ENCODE measurements around the gene FTH1. TPM values are rescaled to one million over a fixed set of nuclear protein-coding genes. Genes with fewer than 3 reads are reported as not detected.

FTH1 gene
- total RNA-seq, 1 donor from 2014 or later, result 885 TPM

DNA sequence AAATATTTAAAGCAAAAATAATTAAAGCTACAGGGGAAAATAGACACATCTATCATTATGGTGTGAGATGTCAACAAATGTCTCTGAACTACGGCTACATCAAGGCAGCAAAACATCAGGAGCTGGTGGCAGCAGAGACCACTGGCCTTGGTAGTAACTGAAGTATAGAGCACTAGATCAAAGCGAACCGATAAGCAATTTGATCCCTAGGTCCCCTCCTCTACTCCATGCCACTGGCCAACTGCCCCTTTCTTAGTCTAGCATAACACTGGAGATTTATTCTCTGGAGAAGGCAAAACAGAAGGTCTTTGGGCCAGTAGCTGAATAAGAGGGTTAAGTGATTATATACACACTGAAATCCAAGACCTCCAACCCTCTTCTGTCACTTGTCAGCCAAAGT is 36.5 kb downstream of the FTH1 start:
- Mint-ChIP-seq H3K36me3 (ENCODE audit: unreplicated experiment) (peaks cover 8% of the 10 kb centered on the region), H3K4me1 (ENCODE audit: low read depth, unreplicated experiment) (no peaks in the 10 kb centered on the region), H3K9me3 (ENCODE audit: unreplicated experiment) (peaks cover 5% of the 10 kb centered on the region), H3K27ac (ENCODE audit: unreplicated experiment) (no peak overlapping the region), H3K4me3 (ENCODE audit: unreplicated experiment) (no peak overlapping the region), H3K27me3 (ENCODE audit: unreplicated experiment) (peaks cover 2% of the 10 kb centered on the region)
- TF ChIP-seq, protein P1, sequence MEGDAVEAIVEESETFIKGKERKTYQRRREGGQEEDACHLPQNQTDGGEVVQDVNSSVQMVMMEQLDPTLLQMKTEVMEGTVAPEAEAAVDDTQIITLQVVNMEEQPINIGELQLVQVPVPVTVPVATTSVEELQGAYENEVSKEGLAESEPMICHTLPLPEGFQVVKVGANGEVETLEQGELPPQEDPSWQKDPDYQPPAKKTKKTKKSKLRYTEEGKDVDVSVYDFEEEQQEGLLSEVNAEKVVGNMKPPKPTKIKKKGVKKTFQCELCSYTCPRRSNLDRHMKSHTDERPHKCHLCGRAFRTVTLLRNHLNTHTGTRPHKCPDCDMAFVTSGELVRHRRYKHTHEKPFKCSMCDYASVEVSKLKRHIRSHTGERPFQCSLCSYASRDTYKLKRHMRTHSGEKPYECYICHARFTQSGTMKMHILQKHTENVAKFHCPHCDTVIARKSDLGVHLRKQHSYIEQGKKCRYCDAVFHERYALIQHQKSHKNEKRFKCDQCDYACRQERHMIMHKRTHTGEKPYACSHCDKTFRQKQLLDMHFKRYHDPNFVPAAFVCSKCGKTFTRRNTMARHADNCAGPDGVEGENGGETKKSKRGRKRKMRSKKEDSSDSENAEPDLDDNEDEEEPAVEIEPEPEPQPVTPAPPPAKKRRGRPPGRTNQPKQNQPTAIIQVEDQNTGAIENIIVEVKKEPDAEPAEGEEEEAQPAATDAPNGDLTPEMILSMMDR (IDR thresholded peaks at IDR 0.05; ENCODE audit: partially characterized antibody, unreplicated experiment), result no peak
- DNase-seq, result no peak

DNA sequence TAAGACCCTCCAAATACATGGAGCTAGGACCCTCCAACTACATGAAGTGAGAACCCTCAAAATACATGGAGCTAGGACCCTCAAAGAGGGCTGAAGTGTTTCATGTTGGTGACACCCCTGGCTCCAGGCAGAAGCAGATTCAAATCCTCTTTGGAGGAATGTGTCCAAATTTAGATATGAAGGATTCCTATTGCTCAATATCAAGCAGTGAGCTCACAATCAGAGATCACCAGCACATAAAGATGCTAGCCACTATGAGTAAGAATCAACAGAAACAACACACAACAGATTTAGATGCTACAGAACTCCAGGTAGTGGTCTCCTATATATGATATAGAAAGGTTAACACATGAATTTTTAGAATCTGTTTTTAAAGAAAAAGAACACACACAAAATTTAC is 38.8 kb downstream of the FTH1 start:
- no peak overlapping the region for H3K27ac Mint-ChIP-seq (ENCODE audit: unreplicated experiment)
- TF ChIP-seq, protein P1 (IDR thresholded peaks at IDR 0.05; ENCODE audit: partially characterized antibody, unreplicated experiment), result no peak
- H3K9me3 Mint-ChIP-seq (ENCODE audit: unreplicated experiment), result peaks cover 8% of the 10 kb centered on the region
- H3K4me1 Mint-ChIP-seq (ENCODE audit: low read depth, unreplicated experiment), result no peaks in the 10 kb centered on the region
- H3K36me3 Mint-ChIP-seq (ENCODE audit: unreplicated experiment), result peaks cover 6% of the 10 kb centered on the region
- DNase-seq, result no peak
- peaks cover 2% of the 10 kb centered on the region for H3K27me3 Mint-ChIP-seq (ENCODE audit: unreplicated experiment)
- H3K4me3 Mint-ChIP-seq (ENCODE audit: unreplicated experiment), result no peak overlapping the region

DNA sequence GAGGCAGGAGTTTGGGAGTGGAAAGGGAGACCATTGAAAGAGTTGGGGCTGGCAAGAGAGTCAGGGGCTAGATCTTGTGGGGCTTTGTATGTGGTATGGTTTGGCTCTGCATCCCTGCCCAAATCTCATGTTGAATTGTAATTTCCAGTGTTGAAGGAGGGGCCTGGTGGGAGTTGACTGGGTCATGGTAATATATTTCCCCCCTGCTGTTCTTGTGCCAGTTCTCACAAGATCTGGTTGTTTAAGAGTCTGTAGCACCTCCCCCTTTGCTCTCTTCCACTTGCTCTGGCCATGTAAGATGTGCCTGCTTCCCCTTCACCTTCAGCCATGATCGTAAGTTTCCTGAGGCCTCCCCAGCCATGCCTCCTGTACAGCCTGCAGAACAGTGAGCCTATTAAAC is 39.9 kb downstream of the FTH1 start:
- Mint-ChIP-seq H3K27me3 (ENCODE audit: unreplicated experiment) (peaks cover 2% of the 10 kb centered on the region), H3K36me3 (ENCODE audit: unreplicated experiment) (no peaks in the 10 kb centered on the region), H3K9me3 (ENCODE audit: unreplicated experiment) (peaks cover 7% of the 10 kb centered on the region), H3K4me1 (ENCODE audit: low read depth, unreplicated experiment) (no peaks in the 10 kb centered on the region), H3K27ac (ENCODE audit: unreplicated experiment) (no peak overlapping the region), H3K4me3 (ENCODE audit: unreplicated experiment) (no peak overlapping the region)
- no peak for DNase-seq
- TF ChIP-seq, protein P1 (IDR thresholded peaks at IDR 0.05; ENCODE audit: partially characterized antibody, unreplicated experiment), result no peak

DNA sequence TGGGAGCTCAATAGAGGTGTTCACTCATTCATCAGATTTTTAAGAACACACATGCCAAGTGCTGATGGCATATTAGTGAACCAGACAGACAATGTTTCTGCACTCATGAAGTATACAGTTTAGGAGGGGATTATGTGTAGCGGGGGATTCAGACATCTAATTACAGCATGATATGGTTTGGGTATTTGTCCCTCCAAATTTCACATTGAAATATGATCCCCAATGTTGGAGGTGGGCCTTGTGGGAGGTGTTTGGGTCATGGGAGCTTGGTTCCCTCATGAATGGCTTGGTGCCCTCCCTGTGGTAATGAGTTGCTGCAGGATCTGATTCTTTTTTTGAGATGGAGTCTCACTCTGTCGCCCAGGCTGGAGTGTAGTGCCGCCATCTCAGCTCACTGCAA is 41.2 kb downstream of the FTH1 start:
- peaks cover 5% of the 10 kb centered on the region for H3K9me3 Mint-ChIP-seq (ENCODE audit: unreplicated experiment)
- TF ChIP-seq, protein P1 (IDR thresholded peaks at IDR 0.05; ENCODE audit: partially characterized antibody, unreplicated experiment), result no peak
- no peaks in the 10 kb centered on the region for H3K27me3 Mint-ChIP-seq (ENCODE audit: unreplicated experiment)
- H3K4me1 Mint-ChIP-seq (ENCODE audit: low read depth, unreplicated experiment), result no peaks in the 10 kb centered on the region
- no peaks in the 10 kb centered on the region for H3K36me3 Mint-ChIP-seq (ENCODE audit: unreplicated experiment)
- no peak overlapping the region for H3K27ac Mint-ChIP-seq (ENCODE audit: unreplicated experiment)
- H3K4me3 Mint-ChIP-seq (ENCODE audit: unreplicated experiment), result no peak overlapping the region
- no peak for DNase-seq

DNA sequence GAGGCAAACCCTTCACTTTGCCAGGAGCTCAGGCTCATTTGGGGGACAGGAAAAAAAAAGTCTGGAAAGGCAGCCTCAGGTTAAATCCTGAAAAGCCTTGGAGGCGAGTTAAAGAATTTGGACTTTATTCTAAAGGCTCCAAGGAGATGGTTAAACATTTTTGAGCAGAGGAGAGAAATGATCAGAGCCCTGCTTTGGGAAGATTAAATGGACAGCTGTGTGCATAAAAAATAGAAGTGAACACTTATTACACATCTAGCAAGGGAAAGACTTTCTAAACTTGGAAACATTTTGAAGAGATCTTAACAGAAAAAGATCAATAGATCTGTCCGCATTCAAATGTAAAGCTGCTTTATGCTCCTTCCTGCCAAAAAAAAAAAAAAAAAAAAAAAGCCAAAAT is 41.7 kb downstream of the FTH1 start:
- Mint-ChIP-seq H3K4me3 (ENCODE audit: unreplicated experiment) (no peak overlapping the region), H3K27ac (ENCODE audit: unreplicated experiment) (no peak overlapping the region), H3K36me3 (ENCODE audit: unreplicated experiment) (no peaks in the 10 kb centered on the region), H3K4me1 (ENCODE audit: low read depth, unreplicated experiment) (no peaks in the 10 kb centered on the region), H3K27me3 (ENCODE audit: unreplicated experiment) (no peaks in the 10 kb centered on the region), H3K9me3 (ENCODE audit: unreplicated experiment) (peaks cover 5% of the 10 kb centered on the region)
- TF ChIP-seq, protein P1 (IDR thresholded peaks at IDR 0.05; ENCODE audit: partially characterized antibody, unreplicated experiment), result no peak
- DNase-seq, result no peak
